Hematopoietic multipotent progenitor cell treated with erythropoietin and hydrocortisone succinate and interleukin-3 and kit ligand, for 4 days (in vitro differentiated cells): ENCODE results near the gene METRNL.
"Not testable (repeated sequence)": the region's sequence is repeated elsewhere in the genome, so short reads cannot be mapped to it uniquely, and the experiment has no call there.

ENCODE experiments used
- DNase-seq: peaks from one replicate; pipeline ENCODE4 v3.0.0-alpha.2; 2015

Gene METRNL

DNA sequence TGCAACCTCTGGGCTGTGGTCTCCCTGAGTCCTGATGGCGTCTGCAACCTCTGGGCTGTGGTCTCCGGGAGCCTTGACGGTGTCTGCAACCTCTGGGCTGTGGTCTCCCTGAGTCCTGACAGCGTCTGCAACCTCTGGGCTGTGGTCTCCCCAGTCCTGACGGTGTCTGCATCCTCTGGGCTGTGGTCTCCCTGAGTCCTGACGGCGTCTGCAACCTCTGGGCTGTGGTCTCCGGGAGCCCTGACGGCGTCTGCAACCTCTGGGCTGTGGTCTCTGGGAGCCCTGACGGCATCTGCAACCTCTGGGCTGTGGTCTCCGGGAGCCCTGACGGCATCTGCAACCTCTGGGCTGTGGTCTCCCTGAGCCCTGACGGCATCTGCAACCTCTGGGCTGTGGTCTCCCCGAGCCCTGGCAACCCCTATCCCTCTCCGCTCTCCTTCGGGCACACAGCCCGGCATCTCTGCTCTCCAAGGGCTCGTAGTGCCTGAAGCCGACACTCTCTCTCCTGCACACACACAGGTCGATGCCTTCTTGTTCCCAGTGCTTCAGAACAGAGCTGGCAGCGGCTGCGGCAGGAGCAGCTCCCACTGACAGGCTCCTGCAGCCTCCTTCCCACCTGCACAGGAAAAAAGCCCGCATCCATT is 45.6 kb downstream of the METRNL start:
- DNase-seq: peak; percentile 57

- peak; percentile 73 for DNase-seq
Observed at GRCh38 chr17:83125515-83126274, 46.3 kb downstream of the METRNL start.

DNA sequence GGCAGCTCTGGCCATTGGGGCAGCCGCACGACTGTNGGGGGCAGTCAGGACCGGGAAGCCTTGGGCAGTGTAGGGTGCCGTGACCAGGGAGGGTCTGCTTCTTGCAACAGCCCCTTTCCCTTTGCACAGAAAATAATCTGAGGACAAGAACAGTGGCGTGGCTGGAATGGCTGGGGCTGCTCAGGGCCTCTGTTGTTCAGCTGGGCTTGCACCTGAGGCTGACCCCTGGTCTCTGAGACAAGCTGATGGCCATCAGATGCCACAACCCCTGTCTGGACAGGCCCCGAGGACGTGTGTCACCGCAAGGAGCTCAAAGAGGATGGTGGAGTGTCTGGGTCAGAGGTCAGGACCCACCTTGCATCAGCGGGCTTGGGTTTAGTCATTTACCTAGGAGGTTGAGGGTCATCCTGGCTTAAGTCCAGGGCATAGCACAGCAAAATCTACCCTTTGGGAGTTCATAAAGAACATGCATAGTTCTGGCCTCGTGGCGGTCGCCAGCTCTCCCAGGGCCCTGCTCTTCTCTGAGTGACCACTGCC is 46.9 kb downstream of the METRNL start:
- no peak for DNase-seq

GRCh38 chr17:83127431-83128160 is 48.2 kb downstream of the METRNL start:
- DNase-seq: no peak

DNA sequence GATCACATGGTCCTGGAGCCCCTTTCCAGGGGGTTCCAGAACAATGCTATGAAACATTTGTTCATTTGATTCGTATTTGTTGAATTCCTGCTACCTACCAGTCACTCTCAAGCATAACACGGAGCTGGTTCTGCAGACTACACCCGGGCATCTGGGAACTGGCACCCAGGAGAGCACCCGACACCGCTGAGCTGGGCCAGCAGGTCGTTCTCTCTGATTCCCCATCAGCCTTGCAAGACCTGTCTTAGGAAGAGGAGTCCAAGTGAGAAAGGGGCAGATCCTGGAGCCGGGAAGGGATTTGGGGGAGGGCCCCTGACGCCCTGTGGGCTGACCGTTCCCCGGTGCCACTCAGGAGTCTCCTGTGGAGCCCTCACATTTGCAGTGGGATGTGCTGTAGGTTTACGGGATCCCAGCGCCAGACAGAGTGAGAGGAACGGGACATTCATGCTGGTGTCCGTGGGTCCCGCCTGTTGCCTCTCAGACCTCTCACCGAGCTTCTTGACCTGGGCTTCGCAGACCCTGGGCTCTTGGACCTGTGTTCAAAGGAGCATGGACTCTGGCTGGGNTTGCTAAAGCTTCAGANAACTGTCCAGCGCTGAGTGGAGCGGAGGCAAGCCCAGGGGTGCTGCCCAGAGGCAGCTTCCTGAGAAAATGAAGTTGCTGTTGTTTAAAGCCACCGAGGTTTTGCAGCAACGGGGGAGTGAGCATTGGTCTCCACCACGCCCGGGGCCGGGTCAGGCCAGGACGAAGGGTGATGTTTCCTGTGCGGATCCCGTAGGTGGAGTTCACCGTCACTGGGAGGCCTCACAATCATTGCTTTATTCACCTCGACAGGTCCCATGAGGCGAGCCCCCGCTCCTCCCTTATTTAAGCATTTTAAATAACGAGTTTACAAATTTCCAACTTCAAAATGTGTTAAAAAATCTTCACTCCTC is 49.2 kb downstream of the METRNL start:
- no peak for DNase-seq

DNA sequence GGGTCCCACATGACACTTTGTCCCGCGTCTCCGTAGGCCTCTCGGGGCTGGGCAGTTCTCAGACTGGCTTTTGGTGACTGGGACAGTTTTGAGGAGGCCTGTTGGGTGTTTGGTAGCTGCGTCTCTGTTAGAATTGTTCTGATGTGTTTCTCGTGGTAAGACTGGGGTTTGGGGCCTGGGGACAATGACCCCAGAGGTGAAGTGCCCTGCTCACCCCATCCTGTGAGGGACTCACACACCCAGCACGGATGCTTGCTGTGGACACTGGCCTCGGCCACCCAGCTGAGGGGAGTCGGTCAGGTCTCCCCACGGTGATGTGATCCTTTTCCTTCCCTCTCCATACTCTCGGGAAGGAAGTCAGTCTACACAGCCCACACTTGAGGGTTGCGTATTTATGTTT is 50.3 kb downstream of the METRNL start:
- no peak for DNase-seq

GRCh38 chr17:83131401-83132011 is 52.1 kb downstream of the METRNL start:
- DNase-seq: peak; percentile 88

DNA sequence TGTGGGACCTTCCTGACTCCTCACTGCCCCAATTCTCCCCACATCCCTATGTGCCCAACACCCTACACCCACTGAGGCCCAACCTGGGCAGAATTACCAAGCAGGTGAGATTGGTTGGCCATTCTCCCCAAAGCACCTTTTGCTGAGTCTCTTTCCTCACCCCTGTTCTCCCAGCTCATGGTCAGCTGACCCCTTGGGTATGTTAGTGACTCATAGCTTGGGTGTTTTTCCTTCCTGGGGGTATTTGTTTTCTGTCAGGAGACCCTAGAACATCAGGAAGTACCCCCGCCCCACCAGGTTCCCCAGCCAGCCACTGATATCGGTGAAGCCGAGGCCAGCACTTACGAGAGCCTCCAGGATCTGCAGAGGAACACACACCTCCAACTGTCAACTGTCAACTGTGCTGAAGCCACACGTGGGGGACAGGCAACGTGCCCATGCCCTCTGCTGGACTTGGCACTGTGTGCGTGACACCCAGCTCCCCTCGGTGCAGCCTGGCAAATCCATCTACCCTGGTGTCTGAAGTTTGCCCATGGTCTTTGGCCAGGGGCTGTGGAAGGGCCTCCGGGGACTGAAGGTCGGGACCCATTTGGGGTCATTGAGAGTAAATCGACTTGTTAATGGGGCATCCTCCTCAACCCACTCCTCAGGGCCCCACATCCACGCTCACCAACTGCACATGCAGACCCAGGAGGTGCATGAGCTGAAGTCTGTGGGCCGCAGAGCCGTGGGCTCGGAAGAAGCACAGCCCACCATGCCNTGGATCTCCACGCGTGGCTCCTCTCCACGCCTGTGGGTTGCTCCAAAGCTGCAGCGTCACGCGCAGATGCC is 53.1 kb downstream of the METRNL start:
- peak; percentile 49 for DNase-seq

- DNase-seq: no peak
Observed at GRCh38 chr17:83133302-83134121, 54.1 kb downstream of the METRNL start.

GRCh38 chr17:83134456-83134855 is 55.0 kb downstream of the METRNL start:
- DNase-seq: not testable (repeated sequence)

- DNase-seq: no peak
Observed at GRCh38 chr17:83135692-83136091, 56.3 kb downstream of the METRNL start.

GRCh38 chr17:83136156-83136555 is 56.7 kb downstream of the METRNL start:
- no peak for DNase-seq

DNA sequence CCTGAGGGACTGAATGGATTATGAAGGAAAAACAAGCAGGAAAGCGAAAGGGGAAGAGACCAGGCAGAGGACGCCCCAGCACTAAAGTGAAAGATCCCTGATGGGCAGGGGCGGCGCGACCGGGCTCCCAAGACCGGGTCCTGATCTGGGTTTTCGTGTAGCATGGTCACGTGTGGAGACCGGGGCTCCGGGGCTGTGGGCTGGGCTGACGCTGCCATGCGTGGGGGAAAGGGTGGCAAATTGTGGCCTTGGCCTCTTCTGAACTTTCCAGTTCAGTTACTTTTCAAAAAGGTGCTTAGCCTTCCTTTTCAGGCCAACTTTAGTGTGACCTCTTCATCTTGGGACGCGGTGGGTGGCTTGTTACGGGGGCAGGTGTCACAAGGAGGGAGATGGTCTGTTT is 57.5 kb downstream of the METRNL start:
- DNase-seq: no peak

- DNase-seq: no peak
Observed at GRCh38 chr17:83137523-83137922, 58.1 kb downstream of the METRNL start.

DNA sequence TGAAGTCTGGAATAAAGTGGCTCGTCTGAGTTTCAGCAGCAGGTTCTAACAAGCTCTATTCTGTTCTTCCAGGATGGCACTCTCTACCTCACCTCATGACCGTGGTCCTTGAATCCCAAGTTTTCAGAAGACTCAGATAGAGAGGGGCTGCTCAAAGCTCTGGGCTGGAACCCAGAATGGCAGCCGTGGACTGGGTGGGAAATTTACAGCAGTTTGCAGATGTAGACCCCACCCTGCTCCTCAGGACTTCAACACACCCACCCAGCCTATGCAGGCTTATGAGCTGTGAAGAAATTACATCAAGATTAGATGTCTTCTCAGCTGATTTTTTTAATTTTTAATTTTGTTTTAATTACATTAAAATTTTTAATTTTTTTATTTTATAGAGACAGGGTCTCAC is 59.4 kb downstream of the METRNL start:
- no peak for DNase-seq

DNA sequence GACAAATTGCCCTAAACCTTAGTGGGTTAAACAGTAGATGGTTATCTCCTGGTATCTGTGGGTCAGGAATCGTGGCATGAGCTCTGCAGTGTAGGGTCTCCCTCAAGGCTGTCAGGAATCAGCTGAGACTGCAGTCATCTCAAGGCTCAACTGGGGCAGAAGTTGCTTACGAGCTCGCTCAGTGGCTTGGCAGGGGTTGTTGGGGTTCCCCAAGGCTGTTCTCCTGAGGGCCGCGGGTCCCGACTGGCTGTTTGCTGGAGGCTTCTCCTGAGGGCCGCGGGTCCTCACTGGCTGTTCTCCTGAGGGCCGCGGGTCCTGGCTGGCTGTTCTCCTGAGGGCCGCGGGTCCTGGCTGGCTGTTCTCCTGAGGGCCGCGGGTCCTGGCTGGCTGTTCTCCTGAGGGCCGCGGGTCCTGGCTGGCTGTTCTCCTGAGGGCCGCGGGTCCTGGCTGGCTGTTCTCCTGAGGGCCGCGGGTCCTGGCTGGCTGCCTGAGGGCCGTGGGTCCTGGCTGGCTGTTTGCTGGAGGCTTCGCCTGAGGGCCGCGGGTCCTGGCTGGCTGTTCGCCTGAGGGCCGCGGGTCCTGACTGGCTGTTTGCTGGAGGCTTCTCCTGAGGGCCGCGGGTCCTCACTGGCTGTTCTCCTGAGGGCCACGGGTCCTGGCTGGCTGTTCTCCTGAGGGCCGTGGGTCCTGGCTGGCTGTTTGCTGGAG is 60.3 kb downstream of the METRNL start:
- DNase-seq: not testable (repeated sequence)

DNA sequence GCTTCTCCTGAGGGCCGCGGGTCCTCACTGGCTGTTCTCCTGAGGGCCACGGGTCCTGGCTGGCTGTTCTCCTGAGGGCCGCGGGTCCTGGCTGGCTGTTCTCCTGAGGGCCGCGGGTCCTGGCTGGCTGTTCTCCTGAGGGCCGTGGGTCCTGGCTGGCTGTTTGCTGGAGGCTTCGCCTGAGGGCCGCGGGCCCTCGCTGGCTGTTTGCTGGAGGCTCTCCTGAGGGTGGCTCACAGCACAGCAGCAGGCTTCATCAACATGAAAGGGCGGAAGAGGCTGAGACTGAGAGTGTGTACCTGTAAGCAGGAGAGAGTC is 60.8 kb downstream of the METRNL start:
- DNase-seq: not testable (repeated sequence)

DNA sequence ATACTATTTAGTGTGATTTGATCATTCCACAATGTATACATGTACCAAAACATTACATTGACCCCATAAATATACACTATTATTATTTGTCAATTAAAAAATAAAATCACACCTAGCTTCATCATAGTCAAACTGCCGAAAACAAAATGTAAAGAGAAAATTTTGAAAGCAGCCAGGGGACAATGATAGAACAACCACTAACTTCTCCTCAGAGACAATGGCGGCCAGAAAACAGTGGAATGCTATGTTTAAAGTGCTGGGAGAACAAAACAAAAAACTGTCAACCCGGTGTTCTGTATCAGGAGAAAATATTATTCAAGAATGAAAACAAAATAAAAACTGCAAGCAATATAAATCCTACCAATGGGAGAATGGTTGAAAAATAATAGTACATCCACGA is 63.2 kb downstream of the METRNL start:
- no peak for DNase-seq

- DNase-seq: peak; percentile 51
Observed at GRCh38 chr17:83143817-83144231, 64.4 kb downstream of the METRNL start.
